Smooth muscle cell (in vitro differentiated cells): Measurements from ENCODE around the gene CFAP410. TPM values are rescaled to one million over a fixed set of nuclear protein-coding genes. Genes with fewer than 3 reads are reported as not detected.

Experiments used
- DNase-seq: peaks from one replicate; lab custom pipeline; 2025; ENCODE audit not compliant: unreplicated experiment; lab: John Stamatoyannopoulos, UW
- H2AFZ ChIP-seq: fragments of 200-600 bp; sonication (generic); 2 replicates; pipeline ENCODE4 v1.6.0; 2016; ENCODE audit warnings: antibody characterized with exemption, low read depth, mild to moderate bottlenecking
- H3F3A ChIP-seq: fragments of 200-600 bp; sonication (generic); 2 replicates; pipeline ENCODE4 v1.6.0; 2017; ENCODE audit warnings: antibody characterized with exemption, low read depth
- H3K27ac ChIP-seq: fragments of 200-600 bp; sonication (generic); 2 replicates; pipeline ENCODE4 v1.5.1; 2016; ENCODE audit warnings: low read depth, mild to moderate bottlenecking
- H3K27me3 ChIP-seq: fragments of 200-600 bp; sonication (generic); 2 replicates; pipeline ENCODE4 v1.6.1; 2016; ENCODE audit warnings: low read depth, mild to moderate bottlenecking
- H3K36me3 ChIP-seq: fragments of 200-600 bp; sonication (generic); 2 replicates; pipeline ENCODE4 v1.5.1; 2016; ENCODE audit warnings: low read depth
- H3K4me1 ChIP-seq: fragments of 200-600 bp; sonication (generic); 2 replicates; pipeline ENCODE4 v1.5.1; 2016; ENCODE audit warnings: low read depth
- H3K4me2 ChIP-seq: fragments of 200-600 bp; sonication (generic); 2 replicates; pipeline ENCODE4 v1.6.0; 2016; ENCODE audit warnings: mild to moderate bottlenecking
- H3K4me3 ChIP-seq: fragments of 200-600 bp; sonication (generic); 2 replicates; pipeline ENCODE4 v1.5.1; 2016; ENCODE audit warnings: mild to moderate bottlenecking
- H3K79me2 ChIP-seq: fragments of 200-600 bp; sonication (generic); 2 replicates; pipeline ENCODE4 v1.6.0; 2016; ENCODE audit warnings: low read depth, mild to moderate bottlenecking
- H3K9ac ChIP-seq: fragments of 200-600 bp; sonication (generic); 2 replicates; pipeline ENCODE4 v1.6.0; 2016; ENCODE audit warnings: low read depth
- H3K9me3 ChIP-seq: fragments of 200-600 bp; sonication (generic); replicated peaks from 2 replicates; pipeline ENCODE4 v1.5.1; 2016; ENCODE audit warnings: low read depth
- H4K20me1 ChIP-seq: fragments of 200-600 bp; sonication (generic); 2 replicates; pipeline ENCODE4 v1.6.0; 2016; ENCODE audit warnings: low read depth
- CTCF ChIP-seq: fragments of 200-600 bp; sonication (generic); IDR thresholded peaks from 2 replicates; pipeline ENCODE4 v1.5.1; 2017; ENCODE audit warnings: borderline replicate concordance, mild to moderate bottlenecking, antibody characterized with exemption; ENCODE audit not compliant: insufficient read depth, poor library complexity, severe bottlenecking
- WGBS: methylation state at CpG from one replicate; pipeline ENCODE4 v1.1.7; 2016; ENCODE audit warnings: low lambda C conversion rate; 5-methylcytosine and 5-hydroxymethylcytosine counted together
- polyA plus RNA-seq: library from polyadenylated mRNA; unstranded; fragments of >200 nt; fragmentation: Nextera tagmentation; extraction: Ambion mirVana; gene quantifications from 2 replicates; pipeline ENCODE4 v1.2.1, GENCODE V29; 2016
- total RNA-seq: library from RNA; depleted of rRNA; stranded (reverse); fragments of >200 nt; gene quantifications from 2 replicates; pipeline ENCODE4 v1.2.3, GENCODE V29; 2014

Gene CFAP410
- total and polyA plus RNA-seq, 2 experiments from 2014 or later, result 6.5 to 21.7 TPM

- no peak for DNase-seq
- H3K9ac ChIP-seq, result no peak overlapping the region
- H3K27ac ChIP-seq, result no peak overlapping the region
- 89% methylated on average over 2 of the region's 2 CpGs for WGBS
- H3K36me3 ChIP-seq, result no peaks in the 10 kb centered on the region
- H3K4me2 ChIP-seq, result no peak overlapping the region
- H2AFZ ChIP-seq, result no peak overlapping the region
- no peaks in the 10 kb centered on the region for H3K27me3 ChIP-seq
- no peaks in the 10 kb centered on the region for H3F3A ChIP-seq
- H3K79me2 ChIP-seq, result peaks cover 30% of the 10 kb centered on the region
- peaks cover 29% of the 10 kb centered on the region for H4K20me1 ChIP-seq
- H3K9me3 ChIP-seq, result no peaks in the 10 kb centered on the region
- peaks cover 9% of the 10 kb centered on the region for H3K4me1 ChIP-seq
- no peak overlapping the region for H3K4me3 ChIP-seq
- peak; percentile 4 for TF ChIP-seq CTCF
Observed at GRCh38 chr21:44298301-44298700, 40.9 kb downstream of the CFAP410 start.

GRCh38 chr21:44297525-44298290 lies 41.5 kb downstream of the CFAP410 start:
- no peaks in the 10 kb centered on the region for H3K9me3 ChIP-seq
- H3K27ac ChIP-seq, result no peak overlapping the region
- peaks cover 26% of the 10 kb centered on the region for H3K79me2 ChIP-seq
- H2AFZ ChIP-seq, result no peak overlapping the region
- no peak overlapping the region for H3K4me2 ChIP-seq
- H3K27me3 ChIP-seq, result no peaks in the 10 kb centered on the region
- peak; percentile 47 for DNase-seq
- no peak overlapping the region for H3K9ac ChIP-seq
- no peaks in the 10 kb centered on the region for H3K36me3 ChIP-seq
- H3K4me1 ChIP-seq, result peaks cover 9% of the 10 kb centered on the region
- WGBS, result 34% methylated on average over 22 of the region's 22 CpGs
- no peak overlapping the region for H3K4me3 ChIP-seq
- H4K20me1 ChIP-seq, result peaks cover 23% of the 10 kb centered on the region
- no peaks in the 10 kb centered on the region for H3F3A ChIP-seq
- peak; percentile 76 for TF ChIP-seq CTCF

- Histone ChIP-seq H3K36me3 (no peaks in the 10 kb centered on the region), H3K4me1 (peaks cover 9% of the 10 kb centered on the region), H3K4me3 (no peak overlapping the region), H3K9ac (no peak overlapping the region), H4K20me1 (peaks cover 15% of the 10 kb centered on the region), H3K4me2 (no peak overlapping the region), H2AFZ (no peak overlapping the region), H3K27ac (no peak overlapping the region), H3K9me3 (no peaks in the 10 kb centered on the region), H3K27me3 (no peaks in the 10 kb centered on the region), H3F3A (no peaks in the 10 kb centered on the region), H3K79me2 (peaks cover 18% of the 10 kb centered on the region)
- TF ChIP-seq CTCF, result no peak
- no peak for DNase-seq
- WGBS, result 85% methylated on average over 13 of the region's 13 CpGs
Observed at GRCh38 chr21:44296916-44297315, 42.3 kb downstream of the CFAP410 start.

GRCh38 chr21:44296103-44296519 lies 43.1 kb downstream of the CFAP410 start:
- H3K4me2 ChIP-seq, result no peak overlapping the region
- peaks cover 10% of the 10 kb centered on the region for H3K79me2 ChIP-seq
- H3K27me3 ChIP-seq, result no peaks in the 10 kb centered on the region
- H3K4me3 ChIP-seq, result no peak overlapping the region
- no peaks in the 10 kb centered on the region for H3K36me3 ChIP-seq
- no peaks in the 10 kb centered on the region for H3K9me3 ChIP-seq
- no peak for TF ChIP-seq CTCF
- no peaks in the 10 kb centered on the region for H3F3A ChIP-seq
- no peak overlapping the region for H3K27ac ChIP-seq
- no peak overlapping the region for H3K9ac ChIP-seq
- peaks cover 9% of the 10 kb centered on the region for H3K4me1 ChIP-seq
- DNase-seq, result no peak
- 88% methylated on average over 7 of the region's 12 CpGs for WGBS
- peaks cover 7% of the 10 kb centered on the region for H4K20me1 ChIP-seq
- H2AFZ ChIP-seq, result no peak overlapping the region
